Right lobe of liver (tissue), 6 donors: ENCODE data around the gene LCTL. TPM values are rescaled to one million over a fixed set of nuclear protein-coding genes. Genes with fewer than 3 reads are reported as not detected.

Experiments
- ATAC-seq, 4 donors: fragments of 200-7000 bp; cut with Tn5 transposase; one replicate each; pipeline ENCODE4 v1.9.1; 2020; ENCODE audit warnings: mild to moderate bottlenecking in 4 of 4, moderate library complexity in 4 of 4
- DNase-seq, 3 donors: peaks; one replicate each; pipeline ENCODE4 v3.0.0-alpha.2; 2020
- H3K27ac ChIP-seq, 3 donors: fragments of 200-600 bp; one replicate each; pipeline ENCODE4 v1.8.0; 2022
- H3K27me3 ChIP-seq, 2 donors: fragments of 200-600 bp; one replicate each; pipeline ENCODE4 v1.8.0; 2022
- H3K36me3 ChIP-seq, 4 donors: fragments of 200-600 bp; sonication (generic) in 1 of 4; one replicate each; pipeline versions ENCODE4 v1.5.1 to v1.8.0; 2017 to 2022; ENCODE audit warnings: control low read depth in 1 of 4
- H3K4me1 ChIP-seq, 4 donors: fragments of 200-600 bp; sonication (generic) in 1 of 4; one replicate each; pipeline versions ENCODE4 v1.5.1 to v1.8.0; 2017 to 2022; ENCODE audit warnings: control low read depth in 1 of 4
- H3K4me3 ChIP-seq, 3 donors: fragments of 200-600 bp; one replicate each; pipeline ENCODE4 v1.8.0; 2022
- H3K9me3 ChIP-seq, 4 donors: fragments of 200-600 bp; sonication (generic) in 1 of 4; one replicate each; pipeline versions ENCODE4 v1.5.1 to v1.8.0; 2017 to 2022; ENCODE audit warnings: control low read depth in 1 of 4
- CTCF ChIP-seq, 4 donors: fragments of 200-600 bp in 3 of 4; fragments of 450-650 bp in 1 of 4; IDR thresholded peaks; one replicate each; pipeline versions ENCODE4 v1.5.1 to v1.8.0; 2016 to 2022; ENCODE audit warnings: antibody characterized with exemption in 4 of 4, mild to moderate bottlenecking in 2 of 4
- POLR2A ChIP-seq: fragments of 450-650 bp; IDR thresholded peaks from one replicate; pipeline ENCODE4 v1.6.1; 2017; ENCODE audit warnings: antibody characterized with exemption, mild to moderate bottlenecking
- WGBS: methylation state at CpG from one replicate; pipeline ENCODE4 v1.1.6; 2018; ENCODE audit warnings: low coverage, low lambda C conversion rate; ENCODE audit not compliant: insufficient coverage; ENCODE audit errors: missing lambda C conversion rate; 5-methylcytosine and 5-hydroxymethylcytosine counted together
- intact Hi-C, 2 donors: fragments of 100-400 bp; cut with DNase I; formaldehyde crosslinking; loops; one replicate each; pipeline versions ENCODE4 v1.11.2 to v1.14.1; 2022
- total RNA-seq, 6 experiments: library from RNA; depleted of rRNA in 2 of 6; stranded (reverse); fragments of >200 nt in 2 of 6; fragmentation: NEBNext Ultra II Directional in 3 of 6; extraction: Animal tissue kit (Norgen Biotek cat#: 25700) in 3 of 6; gene quantifications; one replicate each; pipeline versions ENCODE4 v1.1.0 to v1.2.4, GENCODE V29; 2016 to 2023
- donor health status: DM: no; HTN: yes; CAD: no.
- donor health status: DM: no; HTN: no; CAD: no.
- donor health status: DM: no; HTN: no; CAD: no.
- donor health status: DM: no; HTN: yes; CAD: no.
- donor health status: DM: no; HTN: yes; CAD: no.

LCTL gene
- total RNA-seq, 6 experiments from 2014 or later, result not detected

DNA sequence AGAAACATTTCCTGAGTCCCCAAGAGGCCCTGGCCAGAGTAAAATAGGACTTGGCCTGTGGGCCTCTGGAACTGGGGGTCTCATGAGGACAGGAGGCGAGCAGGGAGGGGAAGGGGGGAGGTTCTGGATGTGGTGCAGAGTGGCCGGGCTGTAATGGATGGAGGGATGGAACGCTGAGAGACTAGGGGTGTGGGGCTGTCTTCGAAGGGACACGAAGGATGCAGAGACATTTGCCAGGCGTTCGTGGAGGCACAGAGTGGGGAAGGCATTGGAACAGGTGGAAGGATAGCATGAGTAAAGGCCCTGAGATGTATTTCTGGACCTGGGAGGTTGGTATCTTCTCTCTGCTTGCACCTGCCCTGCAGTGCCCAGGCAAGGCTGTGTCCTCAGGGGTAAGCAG lies 2.1 kb upstream of the LCTL start:
- 46% methylated on average over 2 of the region's 7 CpGs for WGBS
- DNase-seq (peak in 2 of 3 donors; percentile 34 to 36), ATAC-seq (no peak)
- intact Hi-C loops, result no loop called here
- Histone ChIP-seq H3K4me1 (no peaks in the 10 kb centered on the region), H3K9me3 (no peaks in the 10 kb centered on the region), H3K36me3 (no peaks in the 10 kb centered on the region), H3K27me3 (no peaks in the 10 kb centered on the region), H3K27ac (no peak overlapping the region), H3K4me3 (no peak overlapping the region)
- TF ChIP-seq POLR2A (no peak), CTCF (IDR thresholded peaks at IDR 0.05) (no peak)

DNA sequence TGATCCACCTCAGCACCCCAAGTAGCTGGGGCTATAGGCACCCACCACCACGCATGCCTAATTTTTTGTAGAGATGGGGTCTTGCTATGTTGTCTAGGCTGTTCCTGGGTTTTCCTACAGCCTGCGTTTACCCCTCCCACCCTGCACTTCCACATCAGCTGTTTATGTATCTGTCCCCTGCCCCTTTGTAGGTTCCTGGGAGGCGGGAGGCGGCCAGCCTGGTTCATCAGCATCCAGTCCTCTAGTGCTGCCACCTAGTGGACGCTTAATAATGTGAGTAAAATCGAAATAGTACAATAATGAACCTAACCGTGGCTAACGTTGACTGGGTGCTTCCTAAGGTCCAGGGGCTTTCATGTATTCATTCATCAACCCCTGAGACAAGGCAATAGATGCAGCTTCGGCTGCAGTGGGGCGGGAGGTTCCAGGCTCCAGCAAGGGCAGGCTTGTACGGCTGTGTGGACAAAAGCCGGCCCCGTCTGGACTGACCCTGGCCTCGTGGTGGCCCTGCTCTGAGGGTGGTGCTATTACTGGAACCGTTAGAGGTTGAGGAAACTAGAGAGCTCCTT lies 1.2 kb upstream of the LCTL start:
- no peaks in the 10 kb centered on the region for H3K36me3 ChIP-seq
- intact Hi-C loops, result no loop called here
- H3K27me3 ChIP-seq, result no peaks in the 10 kb centered on the region
- H3K9me3 ChIP-seq, result no peaks in the 10 kb centered on the region
- no peaks in the 10 kb centered on the region for H3K4me1 ChIP-seq
- 23% methylated on average over 13 of the region's 15 CpGs for WGBS
- H3K27ac ChIP-seq, result no peak overlapping the region
- ATAC-seq (peak; percentile 73 to 90 (median 86)), DNase-seq (peak; percentile 44 to 63 (median 62))
- TF ChIP-seq POLR2A, result no peak
- peak; percentile 59 to 81 (median 72) for TF ChIP-seq CTCF (IDR thresholded peaks at IDR 0.05)
- no peak overlapping the region for H3K4me3 ChIP-seq

GRCh38 chr15:66565141-66565641 lies 607 bp downstream of the LCTL start:
- peak in 2 of 3 donors; percentile 42 to 48 for DNase-seq
- peak in 3 of 4 donors; percentile 13 to 54 (median 28) for ATAC-seq
- Histone ChIP-seq H3K27ac (no peak overlapping the region), H3K4me3 (no peak overlapping the region), H3K4me1 (no peaks in the 10 kb centered on the region), H3K9me3 (no peaks in the 10 kb centered on the region), H3K36me3 (no peaks in the 10 kb centered on the region), H3K27me3 (no peaks in the 10 kb centered on the region)
- WGBS, result 40% methylated on average over 2 of the region's 9 CpGs
- TF ChIP-seq CTCF (IDR thresholded peaks at IDR 0.05) (no peak), POLR2A (no peak)
- intact Hi-C loops, result no loop called here

GRCh38 chr15:66564136-66565041 lies 1.4 kb downstream of the LCTL start:
- no peaks in the 10 kb centered on the region for H3K9me3 ChIP-seq
- WGBS, result 87% methylated on average over 9 of the region's 18 CpGs
- TF ChIP-seq CTCF (IDR thresholded peaks at IDR 0.05) (no peak), POLR2A (no peak)
- intact Hi-C loops, result no loop called here
- no peak overlapping the region for H3K27ac ChIP-seq
- DNase-seq (peak in 2 of 3 donors; percentile 39 to 42), ATAC-seq (no peak)
- H3K4me3 ChIP-seq, result no peak overlapping the region
- no peaks in the 10 kb centered on the region for H3K27me3 ChIP-seq
- no peaks in the 10 kb centered on the region for H3K4me1 ChIP-seq
- no peaks in the 10 kb centered on the region for H3K36me3 ChIP-seq
